CD4-positive, alpha-beta T cell treated with Interleukin-17A for 4 hours (primary cell): Measurements from ENCODE around the gene GLYATL1.

Experiments
- DNase-seq: peaks from one replicate; pipeline ENCODE4 v3.0.0-alpha.2; 2020; ENCODE audit warnings: mixed read lengths

GLYATL1 gene

GRCh38 chr11:58939277-58939676 lies at the start of gene GLYATL1:
Gene GLYATL1, plus strand, starts transcription at chr11:58939488. Its CDS starts 7,600 bp downstream, at chr11:58947088.
- no peak for DNase-seq

DNA sequence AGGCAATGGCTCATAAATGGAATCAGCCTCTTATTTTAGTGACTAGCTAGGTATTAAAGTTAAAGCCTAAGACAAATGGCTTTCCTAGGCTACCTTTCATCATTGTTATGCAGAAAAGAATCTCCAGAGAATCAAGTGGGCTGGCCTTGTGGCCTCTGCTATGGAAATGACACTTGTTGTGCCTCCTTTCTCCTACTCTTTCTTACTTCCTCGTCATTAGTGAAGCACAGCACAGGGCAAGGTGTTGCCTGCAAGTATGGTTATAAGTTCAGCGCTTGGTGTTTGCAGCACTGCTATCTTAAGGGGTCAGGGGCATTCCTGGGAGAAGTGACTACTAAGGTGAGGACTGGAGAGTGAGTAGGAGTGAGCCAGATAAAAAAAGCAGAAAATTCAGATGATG lies 45.4 kb upstream of the GLYATL1 start:
- DNase-seq: no peak

DNA sequence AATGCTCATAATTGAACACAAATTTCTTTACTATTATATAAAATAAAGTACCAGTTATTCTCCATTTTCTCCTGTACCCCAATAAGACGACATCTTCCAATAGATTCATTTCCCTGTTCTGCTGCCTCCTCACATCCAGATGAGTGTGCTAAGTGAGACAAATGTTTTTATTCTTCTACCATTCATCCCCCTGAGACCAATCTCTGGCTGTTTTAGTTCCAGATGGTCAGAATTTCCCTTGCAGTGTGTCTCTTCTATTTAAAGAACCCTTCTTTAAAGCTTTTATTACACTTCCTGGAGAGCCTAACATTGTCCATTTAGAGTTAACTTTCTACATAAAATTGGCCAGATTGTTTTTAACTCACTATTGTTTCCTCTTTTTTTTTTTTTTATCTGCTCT lies 41.2 kb upstream of the GLYATL1 start:
- no peak for DNase-seq

GRCh38 chr11:58900479-58901420 lies 38.5 kb upstream of the GLYATL1 start:
- DNase-seq: peak; percentile 7

- DNase-seq: no peak
Measured at GRCh38 chr11:58902881-58903280, 36.4 kb upstream of the GLYATL1 start.

GRCh38 chr11:58905011-58905720 lies 34.1 kb upstream of the GLYATL1 start:
- DNase-seq: no peak

- DNase-seq: no peak
Measured at GRCh38 chr11:58905721-58906547, 33.4 kb upstream of the GLYATL1 start.

- no peak for DNase-seq
Measured at GRCh38 chr11:58907780-58908179, 31.5 kb upstream of the GLYATL1 start.

DNA sequence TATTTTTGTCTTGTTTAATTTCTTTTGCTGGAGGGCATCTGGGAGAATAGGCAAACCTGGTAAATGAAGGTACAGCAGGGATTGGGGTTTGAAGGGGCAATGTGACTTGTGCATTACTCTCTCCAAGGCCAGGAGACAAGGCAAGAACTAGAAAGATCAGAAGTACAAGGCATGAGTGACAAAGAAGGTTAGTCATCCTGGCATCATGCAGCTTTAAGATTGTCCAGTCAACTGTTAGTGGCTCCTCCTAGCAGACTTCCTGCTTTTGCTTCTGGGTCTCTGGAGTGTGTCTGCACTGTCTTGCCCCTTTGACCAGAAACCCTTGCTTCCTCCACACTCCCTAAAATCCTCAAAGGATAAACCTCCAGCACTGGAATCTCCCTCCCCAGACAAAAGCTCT lies 27.2 kb upstream of the GLYATL1 start:
- no peak for DNase-seq

DNA sequence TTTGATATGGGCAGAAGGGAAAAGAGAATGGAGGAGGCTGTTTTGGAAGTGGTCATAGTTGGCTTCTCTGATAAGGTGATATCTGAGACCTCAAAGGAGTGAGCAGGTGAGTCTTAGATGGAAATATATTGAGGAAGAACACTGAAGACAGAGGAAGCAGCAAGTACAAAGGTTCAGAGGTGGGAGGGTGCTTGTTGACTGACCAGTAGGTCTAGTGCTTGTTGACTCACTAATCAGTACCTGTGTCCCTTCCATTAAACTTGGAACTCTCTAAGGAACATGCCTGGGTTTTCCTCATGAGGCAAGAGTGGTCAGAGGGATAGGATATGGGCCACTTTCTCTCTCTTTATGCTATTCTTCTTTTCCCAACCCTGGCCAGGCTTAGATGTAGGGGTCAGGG lies 25.6 kb upstream of the GLYATL1 start:
- no peak for DNase-seq

GRCh38 chr11:58914821-58915543 lies 24.3 kb upstream of the GLYATL1 start:
- no peak for DNase-seq

DNA sequence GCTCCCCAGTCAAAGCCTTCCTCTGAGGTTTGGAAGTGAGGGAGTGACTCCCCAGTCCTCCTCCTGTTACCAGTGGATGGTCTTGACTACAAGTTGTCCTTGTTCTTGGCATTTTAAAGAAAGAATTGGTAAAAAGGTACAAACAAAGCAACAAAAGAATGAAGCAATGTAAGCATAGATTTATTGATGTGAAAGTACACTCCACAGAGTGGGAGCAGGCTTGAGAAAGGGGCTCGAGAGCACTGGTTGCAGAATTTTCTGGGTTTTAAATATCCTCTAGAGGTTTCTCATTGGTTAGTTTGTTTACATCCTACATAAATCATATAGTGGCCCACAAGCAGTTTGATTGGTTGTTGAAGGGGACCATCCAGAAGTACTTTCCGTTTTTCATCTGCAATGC lies 22.7 kb upstream of the GLYATL1 start:
- no peak for DNase-seq

- DNase-seq: no peak
Measured at GRCh38 chr11:58917159-58917783, 22.0 kb upstream of the GLYATL1 start.

DNA sequence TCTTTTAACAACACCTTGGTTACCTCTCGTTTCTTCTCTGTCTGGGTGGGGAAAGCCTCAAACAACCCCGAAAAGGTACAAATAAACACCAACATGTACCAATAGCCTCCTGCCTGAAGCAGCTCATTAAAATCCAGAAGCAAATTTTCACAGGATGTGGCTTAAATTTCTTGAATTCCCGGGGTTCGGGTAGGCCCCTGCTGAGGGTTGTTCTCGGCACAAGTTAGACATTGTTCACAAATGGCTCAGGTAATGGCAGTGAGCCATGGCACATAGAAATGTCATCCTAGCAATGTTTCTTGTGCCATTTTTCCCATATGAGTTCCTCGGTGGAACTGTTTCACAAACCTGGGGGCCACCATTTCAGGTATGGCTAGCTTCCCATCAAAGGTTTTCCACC lies 19.7 kb upstream of the GLYATL1 start:
- DNase-seq: no peak

- no peak for DNase-seq
Measured at GRCh38 chr11:58919980-58920379, 19.3 kb upstream of the GLYATL1 start.

DNA sequence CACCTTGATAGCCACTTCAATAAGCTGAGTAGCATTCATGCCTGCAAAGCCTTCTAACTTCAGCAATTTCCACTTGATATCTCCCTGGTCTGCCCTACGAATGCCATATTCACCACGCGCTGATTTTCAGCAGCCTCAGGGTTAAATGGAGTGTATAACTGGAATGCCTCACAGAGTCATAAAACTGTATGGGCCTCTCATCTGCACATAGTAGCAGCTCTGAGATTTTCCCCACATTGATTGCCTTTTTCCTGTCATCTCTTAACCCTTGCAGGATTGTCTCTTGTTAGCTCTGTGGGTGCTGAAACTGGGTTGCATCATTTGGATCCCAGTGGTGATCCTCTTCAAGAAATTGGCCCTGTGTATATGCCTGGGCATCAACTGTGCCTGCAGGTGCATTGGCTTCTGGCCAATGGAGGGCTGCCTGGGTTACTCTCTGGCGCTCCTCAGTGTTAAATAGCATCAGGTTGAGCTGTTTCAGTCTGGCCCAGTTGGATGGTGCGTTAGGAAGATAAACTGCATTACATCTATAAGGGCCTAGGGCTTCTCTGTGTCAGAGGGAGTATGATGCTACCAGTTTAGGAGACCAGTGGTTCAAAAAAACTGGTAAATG lies 17.4 kb upstream of the GLYATL1 start:
- DNase-seq: no peak

DNA sequence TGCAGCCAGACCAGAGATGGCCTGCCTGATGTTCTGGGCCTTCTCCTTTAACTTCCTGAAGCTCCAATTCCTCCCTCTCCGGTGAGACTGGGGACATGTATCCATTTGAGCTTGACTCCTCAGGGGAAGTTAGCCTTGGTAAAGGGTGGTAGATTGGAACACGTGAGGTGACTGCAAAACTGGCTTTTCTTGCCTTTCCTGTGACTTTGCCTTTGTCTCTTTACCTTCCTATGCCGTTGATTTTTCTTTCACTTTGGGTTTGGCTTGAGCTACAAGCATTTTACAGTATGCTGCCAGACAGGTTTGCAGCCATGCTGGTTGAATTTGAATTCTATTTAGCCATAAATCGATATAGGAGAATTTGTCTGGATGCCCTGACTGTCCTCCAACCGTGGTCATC lies 16.8 kb upstream of the GLYATL1 start:
- no peak for DNase-seq

DNA sequence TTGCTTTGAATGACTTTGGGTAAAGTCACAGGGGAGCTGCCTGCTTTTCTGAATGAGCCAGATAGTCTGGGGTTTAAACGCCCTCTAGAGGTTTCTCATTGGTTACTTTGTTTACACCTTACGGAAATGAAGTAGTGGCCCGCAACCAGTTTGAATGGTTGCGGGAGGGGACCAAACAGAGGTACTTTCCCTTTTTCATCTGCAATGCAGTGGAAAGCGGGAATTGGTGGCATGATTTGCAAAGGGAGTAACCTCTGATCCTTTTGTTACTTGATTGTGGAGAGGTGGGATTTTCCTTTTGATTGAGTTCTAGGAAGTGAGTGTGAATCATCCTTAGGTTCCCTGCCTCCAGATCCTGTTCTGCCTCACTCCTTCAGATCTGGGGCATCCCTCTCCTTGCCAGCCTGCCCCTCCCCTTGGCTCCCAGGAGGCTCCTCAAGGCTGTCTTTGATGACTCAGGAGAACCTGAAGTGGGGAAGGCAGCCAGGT lies 15.9 kb upstream of the GLYATL1 start:
- no peak for DNase-seq

GRCh38 chr11:58924230-58924629 lies 15.1 kb upstream of the GLYATL1 start:
- no peak for DNase-seq

DNA sequence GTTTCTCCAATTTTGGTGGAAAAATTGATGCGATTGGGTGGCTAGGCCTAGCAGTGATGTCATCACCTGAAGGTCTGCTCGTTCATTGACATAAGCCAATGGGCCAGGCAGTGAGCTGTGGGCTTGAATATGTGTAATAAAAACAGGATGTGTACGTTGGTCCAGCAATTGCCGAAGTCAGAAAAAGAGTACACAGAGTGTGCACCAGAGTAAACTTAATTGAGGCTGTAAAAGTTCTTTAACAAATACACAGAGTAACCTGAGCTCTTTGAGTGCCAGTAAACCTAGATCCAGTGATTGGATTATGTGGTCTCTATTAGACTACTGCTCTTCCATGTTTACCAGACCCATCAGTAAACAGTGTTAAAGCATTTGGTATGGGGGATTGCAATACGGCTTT lies 13.0 kb upstream of the GLYATL1 start:
- no peak for DNase-seq

DNA sequence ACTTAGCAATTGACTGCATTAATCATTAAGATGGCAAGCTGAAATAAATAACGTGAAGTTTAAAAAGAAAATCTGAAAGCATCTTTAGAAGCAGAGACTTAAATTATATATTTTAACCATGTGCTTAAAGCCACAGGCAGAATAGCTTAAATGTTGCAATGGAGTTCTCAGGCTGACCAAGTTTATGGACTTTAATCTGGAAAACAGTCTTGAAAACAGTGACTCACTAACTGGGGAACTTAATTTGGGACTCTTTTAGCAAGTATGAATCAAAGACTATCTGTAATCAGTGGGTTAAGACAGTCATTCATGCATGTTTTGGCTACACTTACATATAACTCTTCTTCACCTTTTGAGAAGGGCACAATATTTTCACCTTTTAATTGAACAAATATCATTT lies 12.6 kb upstream of the GLYATL1 start:
- no peak for DNase-seq
